ENCODE results near the gene GLG1.
"Not testable (repeated sequence)": the region's sequence is repeated elsewhere in the genome, so short reads cannot be mapped to it uniquely, and the experiment has no call there.

The GLG1 gene

GRCh38 chr16:74575807-74576643 lies 30.9 kb downstream of the GLG1 start:
- DNase-seq = no peak

- peak in 1 of 56 donors; percentile 13 for DNase-seq
Measured at GRCh38 chr16:74575175-74575806, 31.6 kb downstream of the GLG1 start.

GRCh38 chr16:74574146-74574545 lies 32.8 kb downstream of the GLG1 start:
- DNase-seq = no peak

- DNase-seq = no peak
Measured at GRCh38 chr16:74573622-74574021, 33.3 kb downstream of the GLG1 start.

GRCh38 chr16:74570412-74571301 lies 36.3 kb downstream of the GLG1 start:
- DNase-seq = peak in 14 of 56 donors; percentile 3 to 40 (median 8)

- no peak for DNase-seq
Measured at GRCh38 chr16:74568961-74569631, 37.8 kb downstream of the GLG1 start.

GRCh38 chr16:74567901-74568300 lies 39.0 kb downstream of the GLG1 start:
- DNase-seq = no peak

GRCh38 chr16:74565378-74565777 lies 41.5 kb downstream of the GLG1 start:
- DNase-seq = no peak

GRCh38 chr16:74564451-74564984 lies 42.4 kb downstream of the GLG1 start:
- DNase-seq = no peak

GRCh38 chr16:74563828-74564263 lies 43.1 kb downstream of the GLG1 start:
- peak in 1 of 56 donors; percentile 2 for DNase-seq

- no peak for DNase-seq
Measured at GRCh38 chr16:74562117-74562516, 44.8 kb downstream of the GLG1 start.

- no peak for DNase-seq
Measured at GRCh38 chr16:74561626-74562025, 45.3 kb downstream of the GLG1 start.

- DNase-seq = peak in 3 of 56 donors; percentile 3 to 12 (median 7)
Measured at GRCh38 chr16:74560912-74561311, 46.0 kb downstream of the GLG1 start.

- DNase-seq = no peak
Measured at GRCh38 chr16:74558873-74559272, 48.0 kb downstream of the GLG1 start.

GRCh38 chr16:74557275-74557674 lies 49.6 kb downstream of the GLG1 start:
- no peak for DNase-seq

- no peak for DNase-seq
Measured at GRCh38 chr16:74556375-74556922, 50.5 kb downstream of the GLG1 start.

- DNase-seq = not testable (repeated sequence)
Measured at GRCh38 chr16:74552357-74552756, 54.6 kb downstream of the GLG1 start.

- not testable (repeated sequence) for DNase-seq
Measured at GRCh38 chr16:74550227-74551019, 56.5 kb downstream of the GLG1 start.

GRCh38 chr16:74546112-74546511 lies 60.8 kb downstream of the GLG1 start:
- DNase-seq = not testable (repeated sequence)
